ENCODE measurements around the gene PID1. TPM values are rescaled to one million over a fixed set of nuclear protein-coding genes. Genes with fewer than 3 reads are reported as not detected.

The PID1 gene
- total RNA-seq, 1 donor from 2014 or later, result 10.7 TPM

DNA sequence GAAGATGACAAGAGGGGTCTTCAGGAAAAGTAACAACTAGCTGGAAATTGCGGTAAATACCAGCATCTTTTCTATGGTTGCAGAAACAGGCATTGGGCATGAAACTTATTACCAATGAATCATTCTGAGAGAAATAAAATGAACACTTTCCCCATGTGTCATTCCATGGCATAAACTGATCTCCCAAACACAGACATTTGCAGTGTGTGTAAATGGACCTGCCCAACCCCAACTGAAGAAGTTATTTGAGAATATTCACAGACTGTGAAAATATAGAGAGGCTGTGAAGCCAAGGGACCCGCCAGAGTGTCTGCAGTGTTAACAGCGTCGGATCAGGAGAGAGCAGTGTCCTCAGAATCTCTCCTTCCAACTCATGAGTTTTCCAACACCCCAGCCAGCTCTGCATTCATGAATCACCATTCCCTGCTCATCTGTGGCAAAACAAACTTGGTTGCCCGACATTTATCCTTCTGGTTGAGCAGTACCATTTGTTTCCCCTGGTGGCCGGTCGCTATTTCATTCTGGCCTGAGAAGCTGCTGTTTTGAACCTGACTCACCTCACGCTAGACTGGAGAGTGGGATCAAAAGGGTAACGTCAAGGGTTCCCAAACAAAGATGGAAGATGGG lies 238.4 kb downstream of the PID1 start:
- Mint-ChIP-seq H3K4me3 (ENCODE audit: unreplicated experiment) (no peak overlapping the region), H3K27me3 (ENCODE audit: low read depth, unreplicated experiment) (no peaks in the 10 kb centered on the region), H3K36me3 (ENCODE audit: low read depth, unreplicated experiment) (peaks cover 2% of the 10 kb centered on the region), H3K4me1 (ENCODE audit: low read depth, unreplicated experiment) (no peaks in the 10 kb centered on the region), H3K27ac (ENCODE audit: unreplicated experiment) (no peak overlapping the region), H3K9me3 (ENCODE audit: unreplicated experiment) (peaks cover 4% of the 10 kb centered on the region)
- TF ChIP-seq, protein P1, sequence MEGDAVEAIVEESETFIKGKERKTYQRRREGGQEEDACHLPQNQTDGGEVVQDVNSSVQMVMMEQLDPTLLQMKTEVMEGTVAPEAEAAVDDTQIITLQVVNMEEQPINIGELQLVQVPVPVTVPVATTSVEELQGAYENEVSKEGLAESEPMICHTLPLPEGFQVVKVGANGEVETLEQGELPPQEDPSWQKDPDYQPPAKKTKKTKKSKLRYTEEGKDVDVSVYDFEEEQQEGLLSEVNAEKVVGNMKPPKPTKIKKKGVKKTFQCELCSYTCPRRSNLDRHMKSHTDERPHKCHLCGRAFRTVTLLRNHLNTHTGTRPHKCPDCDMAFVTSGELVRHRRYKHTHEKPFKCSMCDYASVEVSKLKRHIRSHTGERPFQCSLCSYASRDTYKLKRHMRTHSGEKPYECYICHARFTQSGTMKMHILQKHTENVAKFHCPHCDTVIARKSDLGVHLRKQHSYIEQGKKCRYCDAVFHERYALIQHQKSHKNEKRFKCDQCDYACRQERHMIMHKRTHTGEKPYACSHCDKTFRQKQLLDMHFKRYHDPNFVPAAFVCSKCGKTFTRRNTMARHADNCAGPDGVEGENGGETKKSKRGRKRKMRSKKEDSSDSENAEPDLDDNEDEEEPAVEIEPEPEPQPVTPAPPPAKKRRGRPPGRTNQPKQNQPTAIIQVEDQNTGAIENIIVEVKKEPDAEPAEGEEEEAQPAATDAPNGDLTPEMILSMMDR (IDR thresholded peaks at IDR 0.05; ENCODE audit: insufficient read depth, low read depth, low read length), result no peak
- no peak for TF ChIP-seq EZH2 (IDR thresholded peaks at IDR 0.05; ENCODE audit: insufficient read depth, low read length)
- Histone ChIP-seq H3K4me2 (ENCODE audit: low read length) (no peak overlapping the region), H3K4me1 (ENCODE audit: insufficient read depth, low read length) (no peaks in the 10 kb centered on the region), H2AFZ (ENCODE audit: low read depth, low read length) (no peak overlapping the region), H4K20me1 (ENCODE audit: insufficient read depth, low read length) (no peaks in the 10 kb centered on the region), H3K9me3 (ENCODE audit: insufficient read depth, low read depth, low read length) (no peaks in the 10 kb centered on the region), H3K36me3 (ENCODE audit: insufficient read depth, low read length) (no peaks in the 10 kb centered on the region), H3K79me2 (ENCODE audit: insufficient read depth, low read length) (no peaks in the 10 kb centered on the region), H3K27me3 (ENCODE audit: insufficient read depth, low read length) (no peaks in the 10 kb centered on the region), H3K4me3 (ENCODE audit: insufficient read depth, low read depth, low read length) (no peak overlapping the region), H3K9ac (ENCODE audit: low read length) (no peak overlapping the region), H3K27ac (ENCODE audit: low read depth, low read length) (no peak overlapping the region)
- DNase-seq (ENCODE audit: low read depth) (no peak), FAIRE-seq (no peak)

DNA sequence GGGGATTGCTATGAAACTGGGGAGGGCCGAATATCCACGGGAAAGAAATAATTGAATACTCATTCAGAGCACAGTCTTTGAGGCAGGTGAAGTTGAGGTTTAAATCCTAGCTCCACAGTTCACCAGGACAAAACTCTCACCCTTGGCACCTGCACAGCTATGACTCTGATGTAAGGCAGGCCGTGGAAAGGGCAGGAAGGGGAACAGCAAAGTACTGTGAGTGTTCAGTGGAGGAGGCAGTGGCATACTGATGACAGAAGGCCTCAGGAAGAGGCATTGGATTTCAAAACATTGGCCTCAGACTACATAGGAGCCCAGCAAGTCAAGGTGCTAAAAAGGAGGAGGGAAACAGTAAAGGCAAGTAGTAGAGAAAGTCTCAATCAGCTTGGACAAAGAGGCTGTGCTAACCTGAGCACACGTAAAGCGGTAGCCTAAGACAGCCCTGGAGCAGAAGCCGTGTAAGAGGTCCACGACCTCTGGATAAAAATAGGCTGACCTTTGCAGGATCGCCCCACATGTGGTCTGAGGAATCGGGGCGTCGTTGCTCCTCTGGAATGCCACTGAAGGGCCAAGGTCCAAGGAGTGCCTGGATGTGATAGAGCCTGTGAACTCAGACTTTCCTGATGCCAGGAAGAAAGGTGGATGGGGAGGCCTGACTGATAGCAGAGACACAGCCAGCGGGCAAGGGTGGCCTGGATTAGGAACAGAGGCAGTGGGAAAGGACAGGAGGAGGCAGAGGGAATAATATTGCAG lies 243.6 kb downstream of the PID1 start:
- Histone ChIP-seq H3K9me3 (ENCODE audit: insufficient read depth, low read depth, low read length) (no peaks in the 10 kb centered on the region), H3K4me2 (ENCODE audit: low read length) (no peak overlapping the region), H3K79me2 (ENCODE audit: insufficient read depth, low read length) (no peaks in the 10 kb centered on the region), H3K36me3 (ENCODE audit: insufficient read depth, low read length) (no peaks in the 10 kb centered on the region), H3K4me1 (ENCODE audit: insufficient read depth, low read length) (no peaks in the 10 kb centered on the region), H2AFZ (ENCODE audit: low read depth, low read length) (no peak overlapping the region), H4K20me1 (ENCODE audit: insufficient read depth, low read length) (no peaks in the 10 kb centered on the region), H3K27me3 (ENCODE audit: insufficient read depth, low read length) (no peaks in the 10 kb centered on the region), H3K27ac (ENCODE audit: low read depth, low read length) (no peak overlapping the region), H3K9ac (ENCODE audit: low read length) (no peak overlapping the region), H3K4me3 (ENCODE audit: insufficient read depth, low read depth, low read length) (no peak overlapping the region)
- H3K9me3 Mint-ChIP-seq (ENCODE audit: unreplicated experiment), result peaks cover 3% of the 10 kb centered on the region
- DNase-seq (ENCODE audit: low read depth) (no peak), FAIRE-seq (no peak)
- H3K4me3 Mint-ChIP-seq (ENCODE audit: unreplicated experiment), result no peak overlapping the region
- no peaks in the 10 kb centered on the region for H3K27me3 Mint-ChIP-seq (ENCODE audit: low read depth, unreplicated experiment)
- no peak overlapping the region for H3K27ac Mint-ChIP-seq (ENCODE audit: unreplicated experiment)
- H3K36me3 Mint-ChIP-seq (ENCODE audit: low read depth, unreplicated experiment), result peaks cover 6% of the 10 kb centered on the region
- TF ChIP-seq EZH2 (IDR thresholded peaks at IDR 0.05; ENCODE audit: insufficient read depth, low read length), result no peak
- TF ChIP-seq, protein P1 (IDR thresholded peaks at IDR 0.05; ENCODE audit: insufficient read depth, low read depth, low read length), result no peak
- peaks cover 3% of the 10 kb centered on the region for H3K4me1 Mint-ChIP-seq (ENCODE audit: low read depth, unreplicated experiment)

GRCh38 chr2:229025653-229026052 lies 245.4 kb downstream of the PID1 start:
- Mint-ChIP-seq H3K4me3 (ENCODE audit: unreplicated experiment) (no peak overlapping the region), H3K4me1 (ENCODE audit: low read depth, unreplicated experiment) (peaks cover 3% of the 10 kb centered on the region), H3K36me3 (ENCODE audit: low read depth, unreplicated experiment) (peaks cover 6% of the 10 kb centered on the region), H3K27me3 (ENCODE audit: low read depth, unreplicated experiment) (no peaks in the 10 kb centered on the region), H3K27ac (ENCODE audit: unreplicated experiment) (no peak overlapping the region), H3K9me3 (ENCODE audit: unreplicated experiment) (peaks cover 3% of the 10 kb centered on the region)
- Histone ChIP-seq H3K4me3 (ENCODE audit: insufficient read depth, low read depth, low read length) (no peak overlapping the region), H4K20me1 (ENCODE audit: insufficient read depth, low read length) (no peaks in the 10 kb centered on the region), H3K27me3 (ENCODE audit: insufficient read depth, low read length) (no peaks in the 10 kb centered on the region), H3K27ac (ENCODE audit: low read depth, low read length) (no peak overlapping the region), H3K4me1 (ENCODE audit: insufficient read depth, low read length) (no peaks in the 10 kb centered on the region), H2AFZ (ENCODE audit: low read depth, low read length) (no peak overlapping the region), H3K79me2 (ENCODE audit: insufficient read depth, low read length) (no peaks in the 10 kb centered on the region), H3K4me2 (ENCODE audit: low read length) (no peak overlapping the region), H3K9me3 (ENCODE audit: insufficient read depth, low read depth, low read length) (no peaks in the 10 kb centered on the region), H3K36me3 (ENCODE audit: insufficient read depth, low read length) (no peaks in the 10 kb centered on the region), H3K9ac (ENCODE audit: low read length) (no peak overlapping the region)
- DNase-seq (ENCODE audit: low read depth), result no peak
- TF ChIP-seq, protein P1 (IDR thresholded peaks at IDR 0.05; ENCODE audit: insufficient read depth, low read depth, low read length), result no peak
- no peak for TF ChIP-seq EZH2 (IDR thresholded peaks at IDR 0.05; ENCODE audit: insufficient read depth, low read length)
- no peak for FAIRE-seq
